Activated B cell treated with CpG ODN at 0.5 μM for 24 hours (primary cell): ENCODE data around the gene CYP2E1. TPM values are rescaled to one million over a fixed set of nuclear protein-coding genes. Genes with fewer than 3 reads are reported as not detected.

Experiments used
- ATAC-seq: fragments of 200-7000 bp; cut with Tn5 transposase; one replicate; pipeline ENCODE4 v1.10.0; 2021; ENCODE audit warnings: low read depth, mild to moderate bottlenecking, moderate library complexity
- CTCF ChIA-PET: fragments of 350-600 bp; sonication (Branson Sonifier 250); formaldehyde crosslinking; loops from one replicate; lab custom pipeline; 2021; ENCODE audit warnings: antibody characterized with exemption; lab: Charles Lee
- POLR2A ChIA-PET: fragments of 350-600 bp; sonication (Branson Sonifier 250); formaldehyde crosslinking; loops from one replicate; lab custom pipeline; 2021; ENCODE audit warnings: antibody characterized with exemption; lab: Charles Lee
- DNase-seq: peaks from one replicate; pipeline ENCODE4 v3.0.0; 2022
- H3K27ac Mint-ChIP-seq: one replicate; pipeline ENCODE4 v1.8.0; 2020; ENCODE audit warnings: mixed read lengths
- H3K27me3 Mint-ChIP-seq: one replicate; pipeline ENCODE4 v1.8.0; 2021; ENCODE audit warnings: mixed read lengths
- H3K36me3 Mint-ChIP-seq: one replicate; pipeline ENCODE4 v1.8.0; 2021; ENCODE audit warnings: low read depth, mixed read lengths
- H3K4me1 Mint-ChIP-seq: one replicate; pipeline ENCODE4 v1.8.0; 2021; ENCODE audit warnings: mixed read lengths
- H3K4me3 Mint-ChIP-seq: one replicate; pipeline ENCODE4 v1.8.0; 2020; ENCODE audit warnings: mild to moderate bottlenecking, mixed read lengths
- H3K9me3 Mint-ChIP-seq: one replicate; pipeline ENCODE4 v1.8.0; 2020; ENCODE audit warnings: mixed read lengths
- intact Hi-C: fragments of 100-400 bp; cut with micrococcal nuclease; formaldehyde crosslinking; loops from one replicate; pipeline ENCODE4 v1.15.1; 2024
- total RNA-seq: library from RNA; stranded (reverse); gene quantifications from 2 replicates; pipeline ENCODE4 v1.2.3, GENCODE V29; 2022
- TF ChIP-seq, protein P1 (sequence below): fragments of 200-600 bp; IDR thresholded peaks from one replicate; pipeline ENCODE4 v1.8.0; 2022; ENCODE audit warnings: antibody characterized with exemption, mild to moderate bottlenecking

The CYP2E1 gene
- total RNA-seq, 1 donor from 2014 or later: 1.1 TPM

DNA sequence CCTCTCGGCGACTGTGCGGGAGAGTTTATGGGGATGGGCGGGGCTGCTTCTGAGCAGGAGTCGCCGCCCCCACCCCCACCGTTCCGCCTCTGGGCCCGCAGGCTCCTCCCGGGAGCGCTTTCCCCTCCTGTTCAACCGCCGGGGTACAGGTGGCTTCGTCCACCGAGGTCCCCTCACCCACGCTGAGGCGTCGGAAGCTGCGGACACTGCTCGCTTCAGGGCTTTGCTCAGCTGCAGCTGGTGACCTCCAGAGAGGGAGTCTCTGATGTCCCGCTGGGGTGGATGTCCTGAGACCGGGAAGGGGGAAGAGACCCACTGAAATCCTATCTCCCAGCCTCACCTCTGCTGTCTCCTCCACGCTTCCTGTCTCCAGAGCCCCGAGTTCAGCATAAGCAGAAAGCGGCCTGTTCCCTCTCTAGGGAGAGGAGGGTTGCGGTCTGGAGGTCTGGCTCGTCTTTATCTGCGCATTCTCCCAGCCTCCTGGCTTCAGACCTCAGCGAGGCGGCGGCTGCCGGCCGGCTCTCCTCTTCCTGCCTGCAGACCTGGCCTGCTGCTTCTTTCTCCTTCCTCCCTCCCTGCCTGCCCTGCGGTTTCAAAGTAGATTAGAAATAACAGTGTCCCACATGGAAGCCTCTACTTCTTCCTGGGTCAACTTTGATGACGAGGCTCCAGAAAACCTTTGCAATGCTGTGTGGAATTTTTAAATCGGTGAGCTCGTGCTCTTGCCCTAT, 1.8 kb downstream of the CYP2E1 start:
- no peak for DNase-seq
- Mint-ChIP-seq H3K36me3 (no peaks in the 10 kb centered on the region), H3K27me3 (peaks cover 43% of the 10 kb centered on the region), H3K4me1 (peaks cover 13% of the 10 kb centered on the region), H3K9me3 (no peaks in the 10 kb centered on the region), H3K4me3 (no peak overlapping the region), H3K27ac (no peak overlapping the region)
- TF ChIP-seq, protein P1, sequence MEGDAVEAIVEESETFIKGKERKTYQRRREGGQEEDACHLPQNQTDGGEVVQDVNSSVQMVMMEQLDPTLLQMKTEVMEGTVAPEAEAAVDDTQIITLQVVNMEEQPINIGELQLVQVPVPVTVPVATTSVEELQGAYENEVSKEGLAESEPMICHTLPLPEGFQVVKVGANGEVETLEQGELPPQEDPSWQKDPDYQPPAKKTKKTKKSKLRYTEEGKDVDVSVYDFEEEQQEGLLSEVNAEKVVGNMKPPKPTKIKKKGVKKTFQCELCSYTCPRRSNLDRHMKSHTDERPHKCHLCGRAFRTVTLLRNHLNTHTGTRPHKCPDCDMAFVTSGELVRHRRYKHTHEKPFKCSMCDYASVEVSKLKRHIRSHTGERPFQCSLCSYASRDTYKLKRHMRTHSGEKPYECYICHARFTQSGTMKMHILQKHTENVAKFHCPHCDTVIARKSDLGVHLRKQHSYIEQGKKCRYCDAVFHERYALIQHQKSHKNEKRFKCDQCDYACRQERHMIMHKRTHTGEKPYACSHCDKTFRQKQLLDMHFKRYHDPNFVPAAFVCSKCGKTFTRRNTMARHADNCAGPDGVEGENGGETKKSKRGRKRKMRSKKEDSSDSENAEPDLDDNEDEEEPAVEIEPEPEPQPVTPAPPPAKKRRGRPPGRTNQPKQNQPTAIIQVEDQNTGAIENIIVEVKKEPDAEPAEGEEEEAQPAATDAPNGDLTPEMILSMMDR: no peak
- intact Hi-C loops: no loop called here
- no peak for ATAC-seq
- POLR2A ChIA-PET: no interaction called here
- CTCF ChIA-PET: no interaction called here

DNA sequence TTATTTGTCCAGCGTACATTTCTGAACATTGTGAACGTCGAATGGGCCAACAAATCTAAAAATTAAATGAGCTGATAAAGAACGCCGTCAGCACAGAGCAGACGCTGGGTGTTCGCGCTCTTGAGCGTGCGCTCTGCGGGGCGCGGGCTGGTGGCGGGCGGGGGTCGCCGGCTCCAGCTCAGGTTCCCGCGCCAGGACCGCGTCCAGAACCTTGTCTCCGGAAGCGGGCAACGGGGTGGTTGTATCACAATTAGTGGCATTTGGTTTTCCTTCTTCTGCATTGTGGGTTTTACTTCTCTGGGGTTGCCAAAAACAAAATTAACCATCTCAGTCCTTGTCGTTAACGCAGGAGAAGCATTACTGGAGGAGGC, 2.4 kb downstream of the CYP2E1 start:
- CTCF ChIA-PET: no interaction called here
- TF ChIP-seq, protein P1: no peak
- no peak overlapping the region for H3K27ac Mint-ChIP-seq

DNA sequence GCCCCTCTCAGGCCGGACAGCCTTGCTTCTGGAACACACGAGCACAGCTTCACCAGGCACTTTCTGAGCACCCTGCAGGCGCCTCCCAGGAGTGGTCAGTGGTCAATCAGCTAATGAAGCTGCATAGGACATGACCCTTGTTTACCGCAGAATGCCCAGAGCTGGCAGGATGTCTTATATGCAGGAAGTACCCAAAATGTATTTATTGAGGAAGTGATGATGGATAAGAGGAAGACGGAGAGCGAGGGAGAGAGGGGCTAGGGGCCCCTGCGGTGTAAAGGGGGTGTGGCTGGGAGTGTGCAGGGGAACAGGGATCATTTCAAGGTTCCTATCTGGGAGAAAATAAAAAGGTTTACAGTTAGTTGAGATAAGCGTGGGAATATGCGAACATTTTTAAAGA, 3.3 kb downstream of the CYP2E1 start:
- H3K27ac Mint-ChIP-seq: no peak overlapping the region
- TF ChIP-seq, protein P1: no peak
- peaks cover 42% of the 10 kb centered on the region for H3K27me3 Mint-ChIP-seq
- POLR2A ChIA-PET: no interaction called here
- DNase-seq (no peak), ATAC-seq (no peak)
- H3K9me3 Mint-ChIP-seq: no peaks in the 10 kb centered on the region
- CTCF ChIA-PET: no interaction called here
- H3K36me3 Mint-ChIP-seq: no peaks in the 10 kb centered on the region
- intact Hi-C loops: no loop called here
- no peak overlapping the region for H3K4me3 Mint-ChIP-seq
- peaks cover 13% of the 10 kb centered on the region for H3K4me1 Mint-ChIP-seq

More for the DNA sequence above, 2.4 kb downstream of the CYP2E1 start:
- ATAC-seq: no peak
- Mint-ChIP-seq H3K36me3 (no peaks in the 10 kb centered on the region), H3K4me3 (no peak overlapping the region), H3K9me3 (no peaks in the 10 kb centered on the region), H3K4me1 (peaks cover 13% of the 10 kb centered on the region), H3K27me3 (peaks cover 43% of the 10 kb centered on the region)
- intact Hi-C loops: no loop called here
- POLR2A ChIA-PET: no interaction called here
- no peak for DNase-seq

DNA sequence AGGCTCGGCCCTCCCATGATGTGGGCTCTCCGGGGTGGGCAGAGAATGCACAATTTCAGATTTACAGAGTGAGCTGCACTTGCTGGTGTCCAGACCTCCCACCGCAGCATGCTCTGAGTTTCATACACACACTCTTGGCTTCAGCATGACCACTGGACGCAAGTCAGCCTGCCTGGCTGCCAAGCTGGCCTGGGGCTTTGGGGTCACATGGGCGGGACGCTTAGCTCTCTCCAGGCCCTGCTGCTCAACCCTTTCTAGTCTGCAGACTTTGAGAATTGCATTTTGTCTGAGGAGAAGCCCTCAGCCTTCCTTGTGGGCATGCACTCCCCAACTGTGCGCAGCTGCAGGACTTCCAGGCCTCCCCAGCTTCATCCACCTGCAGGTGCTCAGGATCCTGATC, 5.7 kb downstream of the CYP2E1 start:
- ChIA-PET POLR2A (no interaction called here), CTCF (no interaction called here)
- Mint-ChIP-seq H3K9me3 (no peaks in the 10 kb centered on the region), H3K27me3 (peaks cover 30% of the 10 kb centered on the region), H3K27ac (no peak overlapping the region), H3K4me1 (peaks cover 13% of the 10 kb centered on the region), H3K4me3 (no peak overlapping the region), H3K36me3 (no peaks in the 10 kb centered on the region)
- TF ChIP-seq, protein P1: no peak
- intact Hi-C loops: no loop called here
- ATAC-seq: no peak
- no peak for DNase-seq

DNA sequence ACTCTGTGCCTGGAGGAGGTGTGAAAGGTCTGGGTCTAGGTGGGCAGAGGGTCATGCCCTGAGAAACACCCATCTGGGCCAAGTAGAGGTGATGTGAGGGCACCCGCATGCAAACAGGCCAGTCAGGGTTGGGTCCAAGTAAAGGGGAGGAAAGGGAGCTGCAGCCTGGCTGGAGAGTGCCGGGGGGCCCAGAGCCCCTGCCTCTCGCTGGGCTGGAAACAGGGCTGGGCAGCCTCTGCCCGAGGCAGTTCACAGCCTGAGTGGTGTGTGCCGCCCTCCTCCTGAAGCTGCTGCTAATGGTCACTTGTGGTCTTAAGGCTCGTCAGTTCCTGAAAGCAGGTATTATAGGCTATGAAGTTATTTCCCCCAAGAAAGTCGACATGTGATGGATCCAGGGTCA, 7.3 kb downstream of the CYP2E1 start:
- POLR2A ChIA-PET: no interaction called here
- DNase-seq (no peak), ATAC-seq (no peak)
- Mint-ChIP-seq H3K4me3 (no peak overlapping the region), H3K4me1 (peaks cover 6% of the 10 kb centered on the region), H3K9me3 (no peaks in the 10 kb centered on the region), H3K27ac (no peak overlapping the region), H3K36me3 (no peaks in the 10 kb centered on the region), H3K27me3 (peaks cover 21% of the 10 kb centered on the region)
- TF ChIP-seq, protein P1: no peak
- CTCF ChIA-PET: no interaction called here
- intact Hi-C loops: no loop called here
